LNCaP clone FGC (cell line): ENCODE results near the gene FAM221A.
"Not testable (repeated sequence)": the region's sequence is repeated elsewhere in the genome, so short reads cannot be mapped to it uniquely, and the experiment has no call there.

Experiments
- DNase-seq: peaks from one replicate; pipeline ENCODE4 v3.0.0-alpha.2; 2011; ENCODE audit warnings: low read depth
- H3K4me3 ChIP-seq: 2 replicates; pipeline ENCODE4 v1.5.1; 2011; ENCODE audit warnings: mild to moderate bottlenecking, low read depth, low read length, control low read depth
- CTCF ChIP-seq: IDR thresholded peaks from 2 replicates; pipeline ENCODE4 v1.5.1; 2012; ENCODE audit warnings: mild to moderate bottlenecking; ENCODE audit not compliant: control insufficient read depth, insufficient read depth; ENCODE audit errors: extremely low read depth

The FAM221A gene

GRCh38 chr7:23680414-23681405 lies 711 bp downstream of the FAM221A start:
- H3K4me3 ChIP-seq, result peak overlapping the region; percentile 71
- no peak for TF ChIP-seq CTCF
- peak; percentile 47 for DNase-seq

GRCh38 chr7:23684041-23684440 lies 4.0 kb downstream of the FAM221A start:
- DNase-seq, H3K4me3 ChIP-seq: not testable (repeated sequence)

- no peak overlapping the region for H3K4me3 ChIP-seq
- TF ChIP-seq CTCF, result no peak
- no peak for DNase-seq
Measured at GRCh38 chr7:23685731-23686130, 5.7 kb downstream of the FAM221A start.

DNA sequence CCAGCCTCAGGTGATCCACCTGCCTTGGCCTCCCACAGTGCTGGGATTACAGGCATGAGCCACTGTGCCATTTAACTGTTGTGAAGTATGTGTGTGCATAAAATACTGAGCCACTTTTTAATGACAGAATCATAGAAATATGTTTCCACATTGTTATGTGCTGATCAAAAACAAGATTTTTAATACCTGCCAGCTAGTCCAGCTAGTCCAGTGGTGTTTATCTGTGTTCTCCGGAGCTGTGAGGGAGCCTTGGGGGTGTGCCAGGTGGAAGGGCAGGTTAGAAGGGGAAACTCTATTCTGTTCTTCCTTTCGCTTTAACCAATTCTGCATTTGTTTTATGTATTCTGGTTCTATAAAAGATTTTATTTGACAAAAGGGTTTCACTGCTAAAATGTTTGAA lies 7.0 kb downstream of the FAM221A start:
- no peak for DNase-seq
- no peak for TF ChIP-seq CTCF
- H3K4me3 ChIP-seq, result no peak overlapping the region

GRCh38 chr7:23689165-23689564 lies 9.2 kb downstream of the FAM221A start:
- TF ChIP-seq CTCF, result no peak
- H3K4me3 ChIP-seq, result no peak overlapping the region
- no peak for DNase-seq

GRCh38 chr7:23691320-23691719 lies 11.3 kb downstream of the FAM221A start:
- no peak for TF ChIP-seq CTCF
- no peak overlapping the region for H3K4me3 ChIP-seq
- no peak for DNase-seq

- DNase-seq, result no peak
- TF ChIP-seq CTCF, result no peak
- no peak overlapping the region for H3K4me3 ChIP-seq
Measured at GRCh38 chr7:23693224-23693623, 13.2 kb downstream of the FAM221A start.
